Hepatocyte (in vitro differentiated cells): ENCODE measurements around the gene CELSR1.

ENCODE experiments used
- CTCF ChIP-seq: fragments of 200-600 bp; sonication (generic); IDR thresholded peaks from 2 replicates; pipeline ENCODE4 v1.5.1; 2016; ENCODE audit warnings: antibody characterized with exemption, mild to moderate bottlenecking; ENCODE audit not compliant: poor library complexity
- EZH2 ChIP-seq: fragments of 200-600 bp; sonication (generic); IDR thresholded peaks from 2 replicates; pipeline ENCODE4 v1.6.1; 2016; ENCODE audit warnings: antibody characterized with exemption, mild to moderate bottlenecking, borderline replicate concordance

- TF ChIP-seq CTCF, result no peak
- no peak for TF ChIP-seq EZH2
These were observed 198.8 kb downstream of the CELSR1 start for GRCh38 chr22:46338636-46339035.
